Liver (tissue), 10 donors: ENCODE data around the gene CADM2. TPM values are rescaled to one million over a fixed set of nuclear protein-coding genes. Genes with fewer than 3 reads are reported as not detected.

Experiments used
- DNase-seq: peaks from one replicate; pipeline ENCODE4 v3.0.0-alpha.2; 2017; ENCODE audit warnings: low spot score
- H3K27ac ChIP-seq, 2 donors: one replicate each; pipeline ENCODE4 v1.7.0; 2013; ENCODE audit warnings: inconsistent platforms in 2 of 2, low read length in 2 of 2, control low read depth in 1 of 2, low read depth in 1 of 2, mild to moderate bottlenecking in 1 of 2
- H3K27me3 ChIP-seq, 4 donors: one replicate each; pipeline versions ENCODE4 v1.6.1 to v1.7.0; 2013; ENCODE audit warnings: low read length in 3 of 4, inconsistent platforms in 1 of 4, mild to moderate bottlenecking in 1 of 4, moderate library complexity in 1 of 4; ENCODE audit not compliant: control insufficient read depth in 4 of 4, insufficient read depth in 4 of 4
- H3K36me3 ChIP-seq, 4 donors: one replicate each; pipeline versions ENCODE4 v1.6.1 to v1.7.0; 2013; ENCODE audit warnings: low read length in 3 of 4, mild to moderate bottlenecking in 3 of 4, low read depth in 1 of 4, moderate library complexity in 1 of 4; ENCODE audit not compliant: control insufficient read depth in 4 of 4, insufficient read depth in 3 of 4
- H3K4me1 ChIP-seq, 4 donors: one replicate each; pipeline versions ENCODE4 v1.6.1 to v1.7.0; 2013; ENCODE audit warnings: low read length in 3 of 4, mild to moderate bottlenecking in 3 of 4, moderate library complexity in 1 of 4; ENCODE audit not compliant: control insufficient read depth in 4 of 4, insufficient read depth in 4 of 4
- H3K4me3 ChIP-seq, 3 donors: one replicate each; pipeline versions ENCODE4 v1.6.1 to v1.7.0; 2013; ENCODE audit warnings: low read length in 3 of 3, control low read depth in 1 of 3, low read depth in 1 of 3, mild to moderate bottlenecking in 1 of 3
- H3K9ac ChIP-seq, 2 donors: one replicate each; pipeline ENCODE4 v1.7.0; 2013; ENCODE audit warnings: low read length in 2 of 2, mild to moderate bottlenecking in 2 of 2, moderate library complexity in 2 of 2, control low read depth in 1 of 2, low read depth in 1 of 2
- H3K9me3 ChIP-seq, 4 donors: one replicate each; pipeline versions ENCODE4 v1.6.1 to v1.7.0; 2013; ENCODE audit warnings: low read length in 3 of 4; ENCODE audit not compliant: control insufficient read depth in 4 of 4
- WGBS: extraction: QIAGEN DNeasy Blood & Tissue Kit; methylation state at CpG from one replicate; pipeline ENCODE4 v1.1.7; 2013; 5-methylcytosine and 5-hydroxymethylcytosine counted together
- polyA plus RNA-seq, 2 donors: library from polyadenylated mRNA; stranded (reverse) in 1 of 2; unstranded in 1 of 2; fragments of 200-250 nt in 1 of 2; fragments of >200 nt in 1 of 2; fragmentation: Nextera tagmentation in 1 of 2; extraction: Ambion mirVana in 1 of 2; gene quantifications; one replicate each; pipeline versions ENCODE4 v1.2.1 to v1.2.3, GENCODE V29; 2013 to 2015
- small RNA-seq: library from RNA; depleted of rRNA; stranded (forward); fragments of <200 nt; gene quantifications from one replicate; pipeline ENCODE3, GENCODE V24; 2014
- total RNA-seq, 2 donors: library from RNA; depleted of rRNA; stranded (reverse); fragments of >200 nt; gene quantifications; one replicate each; pipeline ENCODE4 v1.2.3, GENCODE V29; 2014
- TF ChIP-seq, protein P1 (sequence below): IDR thresholded peaks from 2 replicates; pipeline ENCODE4 v1.6.1; 2016; ENCODE audit warnings: antibody characterized with exemption, mild to moderate bottlenecking
- TF ChIP-seq, protein P2 (sequence below): fragments of 150-350 bp; IDR thresholded peaks from 2 replicates; pipeline ENCODE4 v1.5.1; 2017; ENCODE audit warnings: improper control_type of control experiment, low read depth, low read length; ENCODE audit not compliant: missing input control
- donor health status: healthy.
- donor health status: healthy.
- donor health status: healthy.
- donor health status: healthy.
- donor health status: healthy.

The CADM2 gene
- total and polyA plus RNA-seq, 4 donors = 0.35 to 0.92 (median 0.51) TPM

DNA sequence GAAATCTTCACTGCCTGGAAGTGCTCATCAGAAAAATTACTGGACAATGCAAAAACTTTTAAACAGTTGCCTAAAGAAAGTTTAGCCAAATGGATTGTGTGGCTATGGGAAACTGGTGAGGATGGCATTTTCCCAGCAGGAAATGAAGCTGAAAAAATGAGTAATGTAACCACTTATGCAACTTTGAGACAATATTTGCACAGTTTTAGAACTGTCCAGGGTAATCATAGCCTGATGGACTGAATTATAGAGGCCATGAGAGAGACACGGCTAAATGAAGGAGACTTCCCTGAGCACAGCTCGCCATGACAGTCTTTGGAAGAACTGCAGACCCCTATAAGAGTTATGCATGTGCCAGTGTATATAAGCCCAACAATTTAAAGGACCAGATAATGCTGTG lies 1150.6 kb downstream of the CADM2 start:
- Histone ChIP-seq H3K36me3 (no peaks in the 10 kb centered on the region), H3K4me1 (no peaks in the 10 kb centered on the region), H3K27me3 (no peaks in the 10 kb centered on the region), H3K27ac (no peak overlapping the region), H3K9ac (no peak overlapping the region), H3K9me3 (peaks cover 0 to 6% (median under 1%) of the 10 kb centered on the region in 4 donors), H3K4me3 (no peak overlapping the region)
- DNase-seq = no peak
- WGBS = 52% methylated on average over 2 of the region's 2 CpGs
- TF ChIP-seq, protein P1, sequence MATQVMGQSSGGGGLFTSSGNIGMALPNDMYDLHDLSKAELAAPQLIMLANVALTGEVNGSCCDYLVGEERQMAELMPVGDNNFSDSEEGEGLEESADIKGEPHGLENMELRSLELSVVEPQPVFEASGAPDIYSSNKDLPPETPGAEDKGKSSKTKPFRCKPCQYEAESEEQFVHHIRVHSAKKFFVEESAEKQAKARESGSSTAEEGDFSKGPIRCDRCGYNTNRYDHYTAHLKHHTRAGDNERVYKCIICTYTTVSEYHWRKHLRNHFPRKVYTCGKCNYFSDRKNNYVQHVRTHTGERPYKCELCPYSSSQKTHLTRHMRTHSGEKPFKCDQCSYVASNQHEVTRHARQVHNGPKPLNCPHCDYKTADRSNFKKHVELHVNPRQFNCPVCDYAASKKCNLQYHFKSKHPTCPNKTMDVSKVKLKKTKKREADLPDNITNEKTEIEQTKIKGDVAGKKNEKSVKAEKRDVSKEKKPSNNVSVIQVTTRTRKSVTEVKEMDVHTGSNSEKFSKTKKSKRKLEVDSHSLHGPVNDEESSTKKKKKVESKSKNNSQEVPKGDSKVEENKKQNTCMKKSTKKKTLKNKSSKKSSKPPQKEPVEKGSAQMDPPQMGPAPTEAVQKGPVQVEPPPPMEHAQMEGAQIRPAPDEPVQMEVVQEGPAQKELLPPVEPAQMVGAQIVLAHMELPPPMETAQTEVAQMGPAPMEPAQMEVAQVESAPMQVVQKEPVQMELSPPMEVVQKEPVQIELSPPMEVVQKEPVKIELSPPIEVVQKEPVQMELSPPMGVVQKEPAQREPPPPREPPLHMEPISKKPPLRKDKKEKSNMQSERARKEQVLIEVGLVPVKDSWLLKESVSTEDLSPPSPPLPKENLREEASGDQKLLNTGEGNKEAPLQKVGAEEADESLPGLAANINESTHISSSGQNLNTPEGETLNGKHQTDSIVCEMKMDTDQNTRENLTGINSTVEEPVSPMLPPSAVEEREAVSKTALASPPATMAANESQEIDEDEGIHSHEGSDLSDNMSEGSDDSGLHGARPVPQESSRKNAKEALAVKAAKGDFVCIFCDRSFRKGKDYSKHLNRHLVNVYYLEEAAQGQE = peak; percentile 43
- TF ChIP-seq, protein P2, sequence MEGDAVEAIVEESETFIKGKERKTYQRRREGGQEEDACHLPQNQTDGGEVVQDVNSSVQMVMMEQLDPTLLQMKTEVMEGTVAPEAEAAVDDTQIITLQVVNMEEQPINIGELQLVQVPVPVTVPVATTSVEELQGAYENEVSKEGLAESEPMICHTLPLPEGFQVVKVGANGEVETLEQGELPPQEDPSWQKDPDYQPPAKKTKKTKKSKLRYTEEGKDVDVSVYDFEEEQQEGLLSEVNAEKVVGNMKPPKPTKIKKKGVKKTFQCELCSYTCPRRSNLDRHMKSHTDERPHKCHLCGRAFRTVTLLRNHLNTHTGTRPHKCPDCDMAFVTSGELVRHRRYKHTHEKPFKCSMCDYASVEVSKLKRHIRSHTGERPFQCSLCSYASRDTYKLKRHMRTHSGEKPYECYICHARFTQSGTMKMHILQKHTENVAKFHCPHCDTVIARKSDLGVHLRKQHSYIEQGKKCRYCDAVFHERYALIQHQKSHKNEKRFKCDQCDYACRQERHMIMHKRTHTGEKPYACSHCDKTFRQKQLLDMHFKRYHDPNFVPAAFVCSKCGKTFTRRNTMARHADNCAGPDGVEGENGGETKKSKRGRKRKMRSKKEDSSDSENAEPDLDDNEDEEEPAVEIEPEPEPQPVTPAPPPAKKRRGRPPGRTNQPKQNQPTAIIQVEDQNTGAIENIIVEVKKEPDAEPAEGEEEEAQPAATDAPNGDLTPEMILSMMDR = no peak

Small RNAs within 50 kb of the gene (small RNA-seq; reads per million reads assigned to genes)
- gene MIR5688 = not detected
